NCI-H2107 treated with DMSO at 0.1 percent for 48 hours (cell line): Measurements from ENCODE around the gene ZNF99.
"Not testable (repeated sequence)": the region's sequence is repeated elsewhere in the genome, so short reads cannot be mapped to it uniquely, and the experiment has no call there.

Experiments used
- DNase-seq: peaks from one replicate; lab custom pipeline; 2025; ENCODE audit not compliant: unreplicated experiment; lab: John Stamatoyannopoulos, UW

ZNF99 gene

DNA sequence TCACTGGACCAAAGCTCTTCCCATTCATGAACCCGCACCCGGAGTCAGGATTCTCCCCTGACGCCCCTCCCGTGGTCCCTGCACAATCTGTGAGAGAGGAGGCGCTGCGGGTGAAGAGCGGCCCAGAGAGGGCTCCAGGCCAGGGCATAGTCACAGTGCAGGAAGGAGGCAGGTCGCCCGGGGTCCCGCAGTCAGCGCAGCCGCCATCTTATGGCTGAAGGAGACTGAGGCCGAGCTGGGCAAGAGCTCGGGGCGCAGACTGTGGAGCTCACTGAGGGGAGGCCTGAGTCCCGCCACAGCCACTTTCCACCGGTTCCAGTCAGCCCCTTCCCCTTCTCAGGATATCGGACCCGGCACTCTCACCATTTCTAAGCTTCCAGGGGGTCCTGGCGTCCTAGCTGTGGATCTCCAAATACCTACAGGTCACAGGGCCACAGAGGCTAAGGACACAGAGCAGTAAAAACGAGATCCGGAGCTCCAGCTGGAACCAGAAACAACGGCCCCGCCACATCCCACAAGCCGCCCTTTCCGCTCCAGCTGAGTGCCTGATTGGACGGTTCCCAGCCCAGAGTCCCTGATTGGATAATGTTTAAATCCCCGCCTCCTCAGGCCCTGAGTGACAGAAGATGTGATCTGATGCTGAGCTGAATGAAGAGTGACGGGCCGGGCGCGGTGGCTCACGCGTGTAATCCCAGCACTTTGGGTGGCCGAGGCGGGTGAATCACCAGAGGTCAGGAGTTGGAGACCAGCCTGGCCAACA is at the start of gene ZNF99:
Gene ZNF99, minus strand, starts transcription at position 501 of the 760 bp plus-strand sequence. Its CDS starts 135 bp downstream, at position 366.
- no peak for DNase-seq

DNA sequence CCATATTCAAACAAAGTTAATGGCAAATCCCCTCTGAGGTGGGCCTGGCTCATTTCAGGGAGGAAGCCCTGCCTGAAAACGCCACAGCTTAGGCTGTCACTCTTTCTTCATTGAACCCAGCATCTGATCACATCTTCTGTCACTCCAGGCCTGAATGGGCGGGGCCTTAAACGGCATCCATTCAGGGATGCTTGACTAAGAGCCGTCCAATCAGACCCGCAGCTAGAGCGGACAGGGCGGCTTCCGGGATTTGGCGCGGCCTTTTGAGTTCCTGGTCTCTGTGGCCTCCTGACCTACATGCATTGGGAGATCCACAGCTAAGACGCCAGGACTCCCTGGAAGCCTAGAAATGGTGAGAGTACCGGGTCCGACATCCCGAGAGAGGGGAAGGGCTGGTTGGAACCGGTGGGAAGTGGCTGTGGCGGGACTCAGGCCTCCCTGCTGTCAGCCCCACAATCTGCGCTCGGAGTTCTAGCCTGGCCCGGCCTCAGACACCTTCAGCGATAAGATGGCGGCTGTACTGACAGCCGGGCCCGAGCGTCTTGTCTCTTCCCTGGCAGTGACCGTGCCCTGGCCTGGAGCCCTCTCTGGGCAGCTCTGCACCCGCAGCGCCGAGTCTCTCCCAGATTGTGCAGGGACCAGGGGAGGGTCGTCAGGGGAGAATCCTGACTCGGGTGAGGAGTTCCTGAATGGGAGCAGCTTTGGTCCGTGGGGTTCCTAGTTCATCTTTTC is 48.2 kb upstream of the ZNF99 start, which contains the start of gene ZNF723:
Gene ZNF723, plus strand, starts transcription at position 261 of the 732 bp plus-strand sequence. Its CDS starts 89 bp downstream, at position 350.
- DNase-seq, result no peak

DNA sequence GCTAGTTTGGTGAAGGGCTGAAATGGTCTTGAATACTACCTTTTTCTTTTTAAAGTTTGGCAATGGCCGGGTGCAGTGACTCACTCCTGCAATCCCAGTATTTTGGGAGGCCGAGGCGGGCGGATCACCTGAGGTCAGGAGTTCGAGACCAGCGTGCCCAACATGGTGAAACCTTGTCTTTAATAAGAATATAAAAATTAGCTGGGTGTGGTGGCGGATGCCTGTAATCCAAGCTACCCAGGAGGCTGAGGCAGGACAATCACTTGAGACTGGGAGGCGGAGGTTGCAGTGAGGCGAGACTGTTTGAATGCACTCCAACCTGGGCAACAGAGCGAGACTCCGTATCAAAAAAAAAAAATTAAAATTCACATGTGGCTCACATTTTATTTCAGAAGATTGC is 47.3 kb upstream of the ZNF99 start:
- DNase-seq, result no peak

DNA sequence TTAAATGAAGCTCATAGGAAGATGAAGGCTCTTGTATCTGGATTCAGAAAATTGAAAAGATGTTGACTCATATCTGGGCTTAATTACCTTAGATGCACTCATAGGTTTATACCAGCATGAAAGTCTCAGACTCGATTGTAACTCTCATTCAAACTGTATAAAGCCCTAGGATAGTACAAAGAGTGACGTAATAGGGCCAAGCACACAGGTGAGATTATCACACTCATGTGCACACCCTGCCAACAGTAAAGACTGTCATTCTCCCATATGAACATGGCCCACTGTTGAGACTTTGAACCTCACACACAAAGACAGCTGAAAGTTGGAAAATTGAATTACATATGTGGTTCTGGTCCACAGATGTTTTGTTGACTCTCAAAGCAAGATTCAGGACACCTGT is 30.2 kb upstream of the ZNF99 start:
- no peak for DNase-seq

DNA sequence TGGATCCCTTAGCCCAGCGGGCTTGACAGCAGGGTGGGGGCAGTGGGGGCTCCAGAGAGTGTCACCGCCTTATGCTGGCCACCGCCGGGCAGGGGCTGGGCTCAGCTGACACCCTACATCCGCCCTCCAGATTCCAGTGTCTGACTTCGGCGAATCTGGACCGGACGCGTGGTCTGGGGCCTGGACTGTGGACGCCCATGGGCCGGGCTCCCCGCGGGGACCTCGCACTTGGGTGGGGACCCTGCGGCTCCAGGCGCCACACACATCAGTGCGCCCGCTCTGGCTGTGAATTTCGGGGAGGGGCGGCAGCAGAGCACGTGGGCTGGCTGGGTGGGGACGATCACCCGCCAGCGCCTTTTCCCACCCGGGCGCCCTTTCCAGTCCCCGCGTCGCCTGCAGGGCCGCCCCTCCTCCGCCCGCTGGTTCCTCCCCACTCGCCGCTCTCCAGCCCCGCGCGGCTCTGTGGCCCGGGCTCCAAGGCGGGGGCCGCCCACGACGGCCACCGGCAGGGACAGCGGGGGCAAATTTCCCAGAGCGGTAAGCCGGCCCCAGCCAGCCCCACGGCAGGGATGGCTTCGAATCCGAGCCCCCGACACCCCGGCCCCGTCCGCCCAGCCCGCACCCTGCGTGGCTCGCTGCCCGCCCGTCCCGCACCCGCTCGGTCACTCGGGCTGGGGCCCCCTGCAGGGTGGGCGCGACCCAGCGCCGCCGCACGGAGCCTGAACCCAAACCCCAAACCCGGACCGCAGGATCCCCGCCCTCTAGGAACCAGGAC is 23.3 kb upstream of the ZNF99 start:
- DNase-seq, result no peak

DNA sequence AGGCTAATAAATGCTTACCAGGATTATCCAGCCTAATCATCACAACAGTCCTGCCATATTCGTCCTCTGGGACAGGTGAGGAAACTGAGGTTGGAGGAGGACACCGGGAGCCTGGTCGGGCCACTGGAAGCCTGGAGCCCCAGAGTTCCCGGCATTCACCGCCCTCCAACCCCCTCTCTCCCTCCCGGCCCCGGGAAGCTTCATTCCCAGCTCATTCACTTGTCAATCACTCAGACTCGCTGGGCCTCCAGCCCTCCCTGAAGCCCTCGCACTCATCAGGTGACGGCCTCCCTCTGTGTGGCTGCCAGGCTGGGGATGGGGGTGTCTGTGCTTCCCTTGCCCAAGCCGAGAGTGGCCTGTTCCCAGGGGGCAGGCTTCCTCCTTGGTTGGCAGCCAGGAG is 22.5 kb upstream of the ZNF99 start:
- no peak for DNase-seq

DNA sequence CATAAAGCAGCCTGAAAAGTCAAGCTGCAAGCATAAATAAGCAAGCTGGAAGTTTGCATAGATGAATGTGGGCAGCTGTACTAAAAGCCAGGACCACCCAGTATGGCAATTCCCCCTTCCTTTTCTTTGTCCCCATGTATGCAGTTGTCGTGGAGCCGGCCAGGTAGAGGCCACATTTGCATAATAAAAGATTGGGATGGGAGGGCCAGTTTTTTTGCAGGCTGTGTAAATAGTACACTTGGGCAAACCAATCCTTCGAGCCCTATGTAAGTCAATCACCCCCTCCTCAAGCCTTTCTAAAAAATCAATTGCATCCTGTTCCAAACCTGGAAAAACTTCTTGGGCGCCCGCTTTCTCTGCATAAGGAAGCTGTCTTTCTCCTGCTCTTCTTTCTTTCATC is 13.1 kb upstream of the ZNF99 start:
- DNase-seq, result no peak

DNA sequence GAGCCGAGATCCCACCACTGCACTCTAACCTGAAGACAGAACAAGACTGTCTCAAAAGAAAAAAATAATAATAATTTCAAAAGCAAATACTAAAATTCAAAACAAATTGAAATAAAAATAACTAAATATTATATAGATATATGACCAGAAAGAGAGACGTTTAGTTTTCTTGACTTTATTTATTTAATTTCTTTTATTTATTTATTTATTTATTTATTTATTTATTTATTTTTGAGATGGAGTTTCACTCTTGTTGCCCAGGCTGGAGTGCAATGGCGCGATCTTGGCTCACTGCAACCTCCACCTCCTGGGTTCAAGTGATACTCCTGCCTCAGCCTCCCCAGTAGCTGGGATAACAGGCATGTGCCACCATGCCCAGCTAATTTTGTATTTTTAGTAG is 8.9 kb upstream of the ZNF99 start:
- DNase-seq, result not testable (repeated sequence)

DNA sequence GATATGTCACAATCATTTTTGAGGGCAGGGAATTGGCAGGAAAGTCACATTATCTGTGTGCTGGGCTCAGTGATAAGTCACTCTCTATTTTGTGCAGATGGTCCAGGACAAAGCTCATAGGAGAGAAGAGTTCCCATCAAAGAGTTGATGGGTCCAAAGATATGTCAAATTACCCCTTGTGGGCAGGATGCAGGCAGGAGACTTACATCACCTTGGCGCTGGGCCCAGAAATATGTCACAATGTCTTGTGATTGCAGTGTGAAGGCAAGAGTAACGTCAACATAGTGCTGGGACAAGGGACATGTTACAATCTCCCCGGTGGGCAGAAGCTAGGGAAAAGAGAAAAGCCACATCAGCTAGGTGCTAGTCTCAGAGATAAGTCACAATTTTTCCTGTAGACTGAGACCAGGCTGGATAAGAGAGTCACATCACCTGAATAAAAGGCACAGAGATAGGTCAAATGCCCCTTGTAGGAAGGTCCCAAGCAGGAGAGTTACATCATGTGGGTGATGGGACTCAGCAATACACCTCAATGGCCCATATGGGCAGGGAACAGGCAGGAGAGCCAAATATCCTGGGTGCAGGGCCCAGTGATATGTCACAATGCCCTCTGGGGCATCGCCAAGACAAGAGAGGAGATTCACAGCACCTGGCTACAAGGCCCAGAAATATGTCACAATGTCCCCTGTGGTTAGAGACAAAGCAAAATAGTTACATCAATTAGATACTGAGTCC is 47.9 kb downstream of the ZNF99 start:
- no peak for DNase-seq

DNA sequence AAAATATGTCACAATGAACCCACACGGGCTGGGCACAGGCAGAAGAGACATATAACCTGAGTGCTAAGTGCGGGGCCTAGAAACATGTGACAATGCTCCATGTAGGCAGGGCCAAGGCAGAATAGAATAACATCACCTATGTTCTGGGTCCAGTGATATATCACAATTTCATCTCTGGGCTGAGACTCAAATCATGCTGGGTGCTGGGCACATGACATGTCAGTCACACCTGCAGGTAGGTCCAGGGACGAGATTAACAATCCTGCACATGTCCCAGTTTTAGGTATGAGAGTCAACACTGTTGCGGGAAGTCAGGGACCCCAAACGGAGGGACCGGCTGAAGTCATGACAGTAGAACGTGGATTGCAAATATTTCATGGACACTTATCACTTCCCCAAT is 50.3 kb downstream of the ZNF99 start:
- no peak for DNase-seq

DNA sequence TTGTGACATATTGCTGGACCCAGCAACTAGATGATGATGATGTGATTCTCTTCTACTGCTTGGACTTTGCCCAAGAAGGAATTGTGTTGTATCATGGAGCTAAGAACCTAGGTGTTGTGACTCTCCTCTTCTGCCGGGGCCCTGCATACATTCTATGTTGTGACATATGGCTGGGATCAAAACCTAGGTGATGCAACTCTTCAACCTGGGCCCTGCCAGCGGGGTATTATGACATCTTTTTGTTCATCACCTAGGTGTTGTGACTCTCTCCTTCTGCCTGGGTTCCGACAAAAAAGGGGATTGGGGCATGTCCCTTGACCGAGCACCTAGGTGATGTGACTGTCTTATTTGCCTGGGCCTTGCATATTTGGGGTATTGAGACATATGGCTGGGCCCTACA is 55.7 kb downstream of the ZNF99 start:
- DNase-seq, result not testable (repeated sequence)

DNA sequence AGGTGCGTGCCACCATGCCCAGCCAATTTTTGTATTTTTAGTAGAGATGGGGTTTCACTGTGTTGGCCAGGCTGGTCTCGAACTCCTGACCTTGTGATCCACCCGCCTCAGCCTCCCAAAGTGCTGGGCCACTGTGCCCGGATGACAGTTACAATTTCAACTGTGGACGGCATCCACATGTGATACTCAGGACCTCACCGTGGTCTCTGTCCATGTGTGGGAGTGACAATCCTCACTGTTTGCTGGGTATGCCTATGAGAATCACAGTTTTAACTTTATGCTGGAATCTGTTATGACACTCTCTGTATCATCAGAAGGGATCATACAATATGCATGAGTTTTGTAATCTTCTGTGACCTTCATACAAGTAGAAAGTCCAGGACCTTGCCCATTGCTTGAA is 62.4 kb downstream of the ZNF99 start:
- DNase-seq, result not testable (repeated sequence)

DNA sequence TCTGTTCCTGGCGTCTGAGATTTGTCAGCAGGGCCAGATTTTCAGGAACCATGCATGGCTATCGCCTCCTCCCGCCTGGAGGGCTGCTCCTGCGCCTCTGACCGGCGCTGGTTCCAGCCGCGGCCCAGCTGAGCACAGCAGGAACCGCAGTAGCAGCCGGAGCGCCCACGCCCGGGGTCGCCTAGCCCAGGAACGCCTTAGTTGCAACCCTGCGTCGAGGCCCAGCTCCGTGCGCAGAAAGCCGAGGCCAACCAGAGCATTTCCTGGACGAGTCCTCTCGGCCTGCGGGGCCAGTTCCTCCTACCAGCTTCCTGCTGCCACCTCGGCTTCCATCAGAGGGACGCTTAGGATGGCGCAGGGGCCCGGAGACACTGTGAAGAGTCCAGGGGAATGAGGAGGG is 75.0 kb downstream of the ZNF99 start:
- no peak for DNase-seq

DNA sequence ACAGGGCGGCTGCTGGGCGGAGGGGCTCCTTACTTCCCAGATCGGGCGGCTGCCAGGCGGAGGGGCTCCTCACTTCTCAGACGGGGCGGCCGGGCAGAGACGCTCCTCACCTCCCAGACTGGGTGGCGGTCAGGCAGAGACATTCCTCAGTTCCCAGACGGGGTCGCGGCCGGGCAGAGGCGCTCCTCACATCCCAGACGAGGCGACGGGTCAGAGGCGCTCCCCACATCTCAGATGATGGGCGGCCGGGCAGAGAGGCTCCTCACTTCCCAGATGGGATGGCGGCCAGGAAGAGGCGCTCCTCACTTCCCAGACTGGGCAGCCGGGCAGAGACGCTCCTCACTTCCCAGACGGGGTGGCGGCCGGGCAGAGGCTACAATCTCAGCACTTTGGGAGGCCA is 80.9 kb downstream of the ZNF99 start:
- not testable (repeated sequence) for DNase-seq

DNA sequence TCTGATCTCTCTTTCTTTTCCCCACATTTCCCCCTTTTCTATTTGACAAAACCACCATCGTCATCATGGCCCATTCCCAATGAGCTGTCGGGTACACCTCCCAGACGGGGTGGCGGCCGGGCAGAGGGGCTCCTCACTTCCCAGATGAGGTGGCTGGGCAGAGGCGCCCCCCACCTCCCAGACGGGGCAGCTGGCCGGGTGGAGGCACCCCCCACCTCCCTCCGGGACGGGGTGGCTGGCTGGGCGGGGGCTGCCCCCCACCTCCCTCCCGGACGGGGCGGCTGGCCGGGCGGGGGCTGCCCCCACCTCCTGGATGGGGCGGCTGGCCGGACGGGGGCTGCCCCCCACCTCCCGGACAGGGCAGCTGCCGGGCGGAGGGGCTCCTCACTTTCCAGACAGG is 81.3 kb downstream of the ZNF99 start:
- not testable (repeated sequence) for DNase-seq
